Measurements from ENCODE around the gene FAM53A.
A peak's percentile ranks its signal among the peaks of the same experiment; 100 is the strongest.

Gene FAM53A

DNA sequence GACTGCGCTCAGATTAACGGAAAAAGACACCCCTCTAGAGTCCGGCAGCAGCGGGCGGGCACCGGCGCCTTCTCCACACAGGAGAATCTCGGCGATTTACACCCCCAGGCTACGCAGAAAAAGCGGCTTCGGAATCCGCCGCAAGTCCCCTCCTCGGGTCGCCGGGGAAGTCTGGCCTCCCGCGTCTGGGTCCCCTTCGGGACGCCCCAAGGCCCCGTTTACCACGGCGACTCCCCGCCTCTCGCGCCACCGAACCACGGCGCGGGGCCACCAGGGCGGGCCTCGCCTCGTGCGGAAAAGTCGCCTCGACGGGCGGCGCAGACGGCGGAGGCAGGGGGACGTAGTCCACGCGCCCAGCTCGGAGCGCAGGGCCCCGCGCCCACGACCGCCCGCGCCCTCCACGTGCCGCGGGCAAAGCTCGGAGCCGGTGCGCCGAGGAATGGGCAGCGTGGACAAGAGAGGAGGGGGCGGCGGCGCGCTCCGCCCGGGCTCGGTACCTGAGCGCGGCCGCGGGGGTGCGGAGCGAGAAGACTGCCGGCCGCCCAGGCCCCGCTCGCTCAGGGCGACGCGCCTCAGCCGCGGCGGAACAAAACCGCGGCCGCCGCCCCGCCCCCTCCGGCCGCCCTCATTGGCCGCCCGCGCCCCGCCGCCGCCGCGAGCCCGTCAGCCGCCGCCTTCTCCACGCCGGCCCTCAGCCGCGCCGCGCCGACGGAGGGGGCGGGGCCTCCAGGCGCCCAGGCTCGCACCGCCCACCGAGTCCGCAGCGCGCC lies at the start of gene FAM53A:
TSS of gene FAM53A (minus strand) at position 578 of the 770 bp plus-strand sequence. CDS start 15,572 bp downstream, outside the sequence.
- DNase-seq (ENCODE audit: low read depth), result peak; percentile 82

- no peak for DNase-seq (ENCODE audit: low read depth)
Measured at GRCh38 chr4:1732911-1733310, 48.8 kb upstream of the FAM53A start.

- no peak for DNase-seq (ENCODE audit: low read depth)
Measured at GRCh38 chr4:1731180-1731579, 47.1 kb upstream of the FAM53A start.

DNA sequence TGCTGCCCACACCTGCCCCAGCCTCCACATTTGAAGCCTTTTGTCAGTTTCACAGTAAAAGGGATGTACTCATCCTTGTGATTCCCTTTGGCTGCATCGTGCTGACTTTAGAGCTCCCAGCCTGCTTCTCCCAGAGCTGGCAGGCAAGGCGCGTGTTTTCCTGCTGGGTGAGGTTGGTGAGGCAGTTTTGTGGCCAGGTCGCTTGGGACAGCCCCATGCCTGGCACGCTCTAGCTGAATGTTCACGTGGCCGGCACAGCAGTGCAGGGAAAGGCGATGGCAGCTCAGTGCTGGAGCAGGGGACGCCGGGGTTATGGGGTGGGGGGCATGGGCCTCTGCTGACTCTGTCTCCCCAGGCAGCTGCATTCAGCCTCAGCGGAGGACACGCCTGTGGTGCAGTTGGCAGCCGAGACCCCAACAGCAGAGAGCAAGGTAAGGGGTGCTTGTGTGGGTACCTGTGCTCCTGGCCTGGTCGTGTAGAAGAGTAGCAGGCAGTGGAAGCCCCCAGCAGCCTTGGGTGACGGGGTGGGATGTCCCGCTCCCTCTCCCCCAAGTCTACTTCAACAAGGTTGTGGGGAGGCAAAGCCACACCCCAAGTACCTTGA lies 46.5 kb upstream of the FAM53A start:
- no peak for DNase-seq (ENCODE audit: low read depth)

GRCh38 chr4:1728061-1728980 lies 44.2 kb upstream of the FAM53A start:
- no peak for DNase-seq (ENCODE audit: low read depth)

GRCh38 chr4:1727117-1728031 lies 43.3 kb upstream of the FAM53A start:
- peak; percentile 26 for DNase-seq (ENCODE audit: low read depth)

DNA sequence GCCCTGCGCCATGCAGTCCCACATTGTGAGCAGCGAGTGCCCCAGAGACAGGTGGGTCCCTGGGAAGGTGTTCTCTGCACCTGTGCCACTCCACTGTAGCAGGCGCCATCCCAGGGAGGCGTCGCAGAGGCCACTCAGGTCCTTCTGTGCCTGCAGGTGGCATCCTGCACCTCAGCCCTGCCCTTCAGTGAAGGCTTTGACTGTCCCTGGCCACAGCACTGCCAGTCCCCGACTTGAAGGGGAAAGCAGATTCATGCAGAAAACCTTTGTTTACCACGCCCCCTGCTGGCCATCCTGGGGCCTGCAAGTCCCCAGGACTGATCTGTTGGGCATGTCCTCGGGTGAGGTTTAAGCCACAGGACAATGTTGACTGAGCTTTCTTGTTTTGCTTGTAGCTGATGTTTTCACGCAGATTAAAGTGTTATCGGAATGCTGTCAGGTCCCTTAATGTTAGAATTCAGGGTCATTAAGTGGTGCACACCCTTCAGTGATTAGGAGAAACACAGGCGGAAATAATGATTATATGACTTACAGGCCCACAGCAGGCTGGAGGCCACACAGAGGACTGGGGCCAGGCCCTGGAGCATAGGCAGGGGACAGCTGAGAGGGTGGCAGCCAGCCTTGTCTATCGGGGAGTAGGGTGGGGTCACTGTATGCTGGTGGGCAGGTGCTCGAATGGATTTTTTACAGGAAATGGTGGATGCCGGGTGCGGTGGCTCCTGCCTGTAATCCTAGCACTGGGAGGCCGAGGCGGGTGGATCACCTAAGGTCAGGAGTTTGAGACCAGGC lies 42.2 kb upstream of the FAM53A start:
- DNase-seq (ENCODE audit: low read depth), result peak; percentile 70

DNA sequence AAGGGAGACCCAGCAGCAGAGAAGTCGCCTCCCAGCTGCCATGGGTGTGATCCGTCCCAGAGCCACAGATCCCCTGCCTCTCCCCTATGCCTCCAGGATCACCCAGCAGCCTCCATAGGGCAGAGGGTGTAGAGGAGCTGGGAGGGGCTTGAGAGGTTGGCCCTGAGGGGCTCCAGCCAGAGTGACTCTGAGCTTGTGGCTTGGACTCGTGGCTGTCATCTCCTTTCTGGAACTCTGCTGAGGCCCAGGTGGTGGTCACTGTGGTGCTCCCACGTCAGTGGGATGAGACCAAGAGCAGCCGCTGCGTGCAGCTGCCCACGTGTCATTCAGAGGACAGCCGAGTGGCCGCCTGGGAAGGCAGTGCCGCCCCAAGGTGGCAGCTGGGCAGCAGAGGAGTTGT lies 41.4 kb upstream of the FAM53A start:
- no peak for DNase-seq (ENCODE audit: low read depth)

DNA sequence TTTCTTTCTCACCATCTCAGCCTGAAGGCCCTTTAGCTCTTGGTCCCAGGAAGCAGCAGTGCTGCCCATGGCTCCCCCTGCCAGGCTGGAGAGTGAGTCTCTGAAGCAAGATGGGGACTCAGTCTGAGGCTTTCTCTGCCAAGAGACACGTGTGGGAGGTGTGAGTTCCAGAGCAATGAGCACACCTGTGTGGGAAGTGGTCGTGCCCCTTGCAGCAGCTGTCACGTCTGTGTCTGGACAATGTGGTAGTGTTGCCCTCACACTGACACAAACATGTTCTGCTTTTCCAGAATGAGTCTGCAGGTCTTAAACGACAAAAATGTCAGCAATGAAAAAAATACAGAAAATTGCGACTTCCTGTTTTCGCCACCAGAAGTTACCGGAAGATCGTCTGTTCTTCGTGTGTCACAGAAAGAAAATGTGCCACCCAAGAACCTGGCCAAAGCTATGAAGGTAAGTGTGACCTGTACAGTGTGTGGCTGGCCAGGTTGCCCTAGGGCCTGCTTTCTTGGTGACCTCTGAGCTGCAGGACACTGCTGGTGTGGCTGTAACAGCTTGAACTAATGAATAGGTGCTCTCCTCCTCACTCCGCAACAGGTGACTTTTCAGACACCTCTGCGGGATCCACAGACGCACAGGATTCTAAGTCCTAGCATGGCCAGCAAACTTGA lies 39.2 kb upstream of the FAM53A start:
- no peak for DNase-seq (ENCODE audit: low read depth)

GRCh38 chr4:1722551-1723118 lies 38.5 kb upstream of the FAM53A start:
- no peak for DNase-seq (ENCODE audit: low read depth)

- DNase-seq (ENCODE audit: low read depth), result no peak
Measured at GRCh38 chr4:1721666-1722550, 37.8 kb upstream of the FAM53A start.

- DNase-seq (ENCODE audit: low read depth), result peak; percentile 93
Measured at GRCh38 chr4:1721003-1721665, 37.0 kb upstream of the FAM53A start, which contains the start of the genes TACC3 and TMEM129. TACC3 (plus strand) TSS chr4:1721521; CDS start chr4:1723422, 1,901 bp downstream. TMEM129 (minus strand) TSS chr4:1721323; CDS start chr4:1720837, 486 bp downstream.

DNA sequence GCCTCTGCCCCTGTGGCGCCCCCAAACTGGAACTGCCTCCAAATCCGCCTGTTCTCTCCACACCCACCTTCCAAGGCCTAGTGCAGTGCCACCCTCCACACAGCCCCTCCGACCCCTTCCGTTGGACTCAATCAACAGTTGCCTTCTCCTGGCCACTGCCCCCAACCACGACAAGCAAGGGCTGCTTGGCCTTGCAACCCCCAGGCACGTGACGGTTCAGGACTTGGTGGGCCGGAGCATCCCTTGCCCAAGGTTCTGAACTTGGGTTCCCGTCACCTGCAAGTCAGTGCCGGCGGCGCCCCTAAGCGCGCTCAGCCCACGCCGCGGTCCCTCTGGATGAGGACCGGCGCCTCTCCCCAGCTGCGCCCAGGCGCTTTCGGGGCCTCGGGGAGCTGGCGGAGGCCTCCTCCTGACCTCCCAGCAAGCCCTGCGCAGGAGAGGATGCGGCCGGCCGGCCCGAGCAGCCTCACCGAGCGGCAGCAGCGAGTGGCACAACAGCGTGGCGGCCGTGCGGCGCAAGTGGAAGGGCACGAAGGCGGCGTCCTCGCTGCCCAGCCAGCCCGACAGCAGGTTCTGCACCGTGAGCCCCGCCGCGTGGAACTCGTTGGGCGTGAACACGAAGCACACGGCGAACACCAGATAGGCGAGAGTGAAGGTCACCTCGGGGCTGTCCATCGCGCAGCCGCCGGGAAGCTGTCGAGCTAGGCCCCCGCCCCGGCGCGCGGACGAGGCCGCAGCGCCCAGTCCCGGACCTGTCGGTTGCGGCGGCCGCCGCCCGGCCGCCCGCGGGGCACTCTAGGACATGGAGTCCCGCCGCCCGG lies 36.3 kb upstream of the FAM53A start:
- peak; percentile 45 for DNase-seq (ENCODE audit: low read depth)

GRCh38 chr4:1718095-1718850 lies 34.2 kb upstream of the FAM53A start:
- no peak for DNase-seq (ENCODE audit: low read depth)

DNA sequence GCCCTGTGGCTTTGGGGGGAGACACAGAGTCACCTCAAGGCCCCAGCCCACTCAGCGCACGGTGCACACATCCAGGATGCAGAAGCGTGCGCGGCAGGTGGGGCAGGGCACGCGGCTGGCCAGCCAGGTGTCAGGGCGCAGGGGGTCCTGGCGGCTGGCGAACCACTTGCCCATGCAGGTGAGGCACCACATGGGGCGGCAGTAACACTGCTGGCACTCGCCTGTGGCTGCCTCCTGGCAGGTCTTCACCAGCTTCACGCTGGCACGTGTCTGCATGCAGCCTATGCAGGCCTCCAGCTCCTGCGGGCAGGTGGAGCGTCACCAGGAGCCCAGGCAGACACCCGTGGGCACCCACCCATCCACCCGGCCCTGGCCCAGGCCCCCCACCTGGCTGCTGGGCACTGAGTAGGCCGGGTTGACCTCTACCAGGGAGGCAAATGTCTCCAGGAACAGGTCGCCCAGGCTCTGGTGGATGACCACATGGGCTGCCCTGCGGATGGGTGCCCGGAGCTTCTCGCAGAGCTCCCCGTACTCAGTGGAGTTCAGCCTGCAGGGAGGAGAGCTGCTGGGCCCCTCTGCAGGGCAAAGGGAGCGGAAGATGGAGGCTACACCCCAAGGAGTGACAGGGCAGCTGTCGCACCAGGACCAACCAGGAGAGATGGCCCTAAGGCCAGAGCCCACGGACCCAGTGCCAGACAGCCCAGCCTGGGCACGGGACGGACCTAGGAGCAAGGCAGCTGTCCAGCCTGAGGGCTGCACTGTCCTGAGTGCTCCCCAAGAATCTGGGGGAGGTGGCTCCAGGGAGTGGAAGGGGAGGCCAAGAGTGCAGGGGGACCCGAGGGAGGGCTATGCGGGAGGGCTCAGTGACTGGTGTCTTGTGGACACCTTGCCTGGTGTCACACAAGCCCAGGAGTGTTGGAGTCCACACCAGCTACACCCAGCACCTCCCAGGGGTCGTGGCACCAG lies 33.3 kb upstream of the FAM53A start:
- DNase-seq (ENCODE audit: low read depth), result no peak

Measured in fibroblast of gingiva (primary cell).